Endothelial cell of coronary artery (primary cell): ENCODE data around the gene GNAS. TPM values are rescaled to one million over a fixed set of nuclear protein-coding genes. Genes with fewer than 3 reads are reported as not detected.

Experiments
- total RNA-seq: library from RNA; depleted of rRNA; stranded (reverse); fragments of >200 nt; gene quantifications from 2 replicates; pipeline ENCODE4 v1.2.3, GENCODE V29; 2014

The GNAS gene
- total RNA-seq: 401 and 586 TPM in 2 replicates

GRCh38 chr20:58852543-58853271 lies at the start of gene GNAS:
Gene GNAS (plus strand): TSS chr20:58852716.

DNA sequence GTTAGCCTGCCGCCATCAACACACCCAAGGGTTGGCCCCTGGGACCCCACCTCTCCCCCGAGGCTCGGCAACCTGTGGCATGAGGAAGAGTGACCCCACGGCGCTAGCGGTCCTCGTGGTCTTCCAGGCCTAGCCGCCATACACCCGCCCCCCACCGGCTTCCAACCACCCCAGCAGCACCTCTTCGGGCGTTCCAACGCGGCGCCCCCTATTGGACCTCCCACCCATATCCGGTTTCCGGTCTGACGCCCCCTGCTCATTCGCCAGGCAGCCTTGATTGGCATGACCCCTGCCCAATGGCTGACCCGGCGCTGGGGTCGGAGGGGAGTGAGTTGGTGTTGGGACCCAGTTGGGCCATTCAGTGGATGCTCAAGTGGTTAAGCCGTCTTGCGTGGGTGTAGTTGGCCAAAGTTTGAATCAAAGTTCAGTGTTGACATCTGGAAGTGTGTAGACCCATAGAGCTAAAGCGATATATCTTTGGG lies 1.8 kb upstream of the GNAS start, which contains the start of gene GNAS-AS1:
GNAS-AS1 (minus strand) TSS at position 210 of the 482 bp plus-strand sequence.

Other genes starting within 250 kb of the GNAS start
- 36.3 and 56.2 TPM in 2 replicates for gene STX16, start 201.4 kb upstream of the GNAS start, total RNA-seq
- 23.3 and 36.9 TPM in 2 replicates for gene NPEPL1, start 159.9 kb upstream of the GNAS start, total RNA-seq
- 0.27 and 0.85 TPM in 2 replicates for gene GNAS-AS1, start 1.8 kb upstream of the GNAS start, total RNA-seq
- 46.0 and 65.6 TPM in 2 replicates for gene NELFCD, start 128.5 kb downstream of the GNAS start, total RNA-seq
- gene CTSZ, start 154.5 kb downstream of the GNAS start, total RNA-seq: 220 and 337 TPM in 2 replicates
- not detected in 2 replicates for gene TUBB1, start 166.7 kb downstream of the GNAS start, total RNA-seq
- gene ATP5F1E, start 179.6 kb downstream of the GNAS start, total RNA-seq: 34.1 and 35.4 TPM in 2 replicates
- gene PRELID3B, start 190.1 kb downstream of the GNAS start, total RNA-seq: 87.7 and 88.4 TPM in 2 replicates